Activated naive CD4-positive, alpha-beta T cell treated with anti-CD3 and anti-CD28 coated beads, Interleukin-2, amount 10 ng/mL, durations not matched to agents 7 days and 5 days (primary cell): ENCODE measurements around the gene SETBP1.

Experiments
- CTCF ChIA-PET: fragments of 350-600 bp; sonication (Branson Sonifier 250); formaldehyde crosslinking; loops from one replicate; lab custom pipeline; 2021; ENCODE audit warnings: antibody characterized with exemption; lab: Charles Lee
- DNase-seq: peaks from one replicate; pipeline ENCODE4 v3.0.0-alpha.2; 2020
- H3K27ac Mint-ChIP-seq: one replicate; pipeline ENCODE4 v1.8.0; 2021; ENCODE audit warnings: mild to moderate bottlenecking, moderate library complexity, mixed read lengths
- H3K27me3 Mint-ChIP-seq: one replicate; pipeline ENCODE4 v1.8.0; 2021; ENCODE audit warnings: mild to moderate bottlenecking, mixed read lengths
- H3K36me3 Mint-ChIP-seq: one replicate; pipeline ENCODE4 v1.8.0; 2021; ENCODE audit warnings: mixed read lengths
- H3K4me1 Mint-ChIP-seq: one replicate; pipeline ENCODE4 v1.8.0; 2021; ENCODE audit warnings: mixed read lengths
- H3K4me3 Mint-ChIP-seq: one replicate; pipeline ENCODE4 v1.8.0; 2021; ENCODE audit warnings: mild to moderate bottlenecking, moderate library complexity, mixed read lengths
- H3K9me3 Mint-ChIP-seq: one replicate; pipeline ENCODE4 v1.8.0; 2021; ENCODE audit warnings: mixed read lengths

Gene SETBP1

GRCh38 chr18:44848644-44849335 is 168.1 kb downstream of the SETBP1 start:
- Mint-ChIP-seq H3K4me3 (no peak overlapping the region), H3K9me3 (no peaks in the 10 kb centered on the region), H3K4me1 (no peaks in the 10 kb centered on the region), H3K27ac (no peak overlapping the region), H3K27me3 (peaks cover 24% of the 10 kb centered on the region), H3K36me3 (no peaks in the 10 kb centered on the region)
- no peak for DNase-seq
- CTCF ChIA-PET: no interaction called here

GRCh38 chr18:44849361-44849760 is 168.7 kb downstream of the SETBP1 start:
- Mint-ChIP-seq H3K27me3 (peaks cover 22% of the 10 kb centered on the region), H3K4me3 (no peak overlapping the region), H3K9me3 (no peaks in the 10 kb centered on the region), H3K36me3 (no peaks in the 10 kb centered on the region), H3K4me1 (no peaks in the 10 kb centered on the region), H3K27ac (no peak overlapping the region)
- CTCF ChIA-PET: no interaction called here
- no peak for DNase-seq

GRCh38 chr18:44850001-44850400 is 169.3 kb downstream of the SETBP1 start:
- Mint-ChIP-seq H3K36me3 (no peaks in the 10 kb centered on the region), H3K27me3 (peaks cover 17% of the 10 kb centered on the region), H3K9me3 (no peaks in the 10 kb centered on the region), H3K27ac (no peak overlapping the region), H3K4me1 (no peaks in the 10 kb centered on the region), H3K4me3 (no peak overlapping the region)
- CTCF ChIA-PET: no interaction called here
- DNase-seq: no peak

- CTCF ChIA-PET: interaction anchor here (1.2 kb wide), 1 partner anchor 10 kb away, joined by 4 read pairs; no protein-coding TSS in a partner anchor
- no peak for DNase-seq
- Mint-ChIP-seq H3K27me3 (peaks cover 17% of the 10 kb centered on the region), H3K4me3 (no peak overlapping the region), H3K4me1 (no peaks in the 10 kb centered on the region), H3K9me3 (no peaks in the 10 kb centered on the region), H3K27ac (no peak overlapping the region), H3K36me3 (no peaks in the 10 kb centered on the region)
Measured at GRCh38 chr18:44851856-44852621, 171.4 kb downstream of the SETBP1 start.

- CTCF ChIA-PET: no interaction called here
- H3K27ac Mint-ChIP-seq: no peak overlapping the region
- H3K27me3 Mint-ChIP-seq: peaks cover 12% of the 10 kb centered on the region
Measured at GRCh38 chr18:44852818-44853217, 172.1 kb downstream of the SETBP1 start.

GRCh38 chr18:44853430-44853829 is 172.7 kb downstream of the SETBP1 start:
- no peak for DNase-seq
- H3K4me1 Mint-ChIP-seq: no peaks in the 10 kb centered on the region
- H3K27me3 Mint-ChIP-seq: peaks cover 11% of the 10 kb centered on the region
- CTCF ChIA-PET: no interaction called here
- no peaks in the 10 kb centered on the region for H3K36me3 Mint-ChIP-seq
- H3K4me3 Mint-ChIP-seq: no peak overlapping the region
- no peaks in the 10 kb centered on the region for H3K9me3 Mint-ChIP-seq
- no peak overlapping the region for H3K27ac Mint-ChIP-seq

More at GRCh38 chr18:44852818-44853217, 172.1 kb downstream of the SETBP1 start:
- Mint-ChIP-seq H3K4me3 (no peak overlapping the region), H3K36me3 (no peaks in the 10 kb centered on the region), H3K9me3 (no peaks in the 10 kb centered on the region), H3K4me1 (no peaks in the 10 kb centered on the region)
- DNase-seq: no peak

- Mint-ChIP-seq H3K4me3 (no peak overlapping the region), H3K27me3 (peaks cover 21% of the 10 kb centered on the region), H3K4me1 (no peaks in the 10 kb centered on the region), H3K27ac (no peak overlapping the region), H3K36me3 (no peaks in the 10 kb centered on the region), H3K9me3 (no peaks in the 10 kb centered on the region)
- DNase-seq: no peak
- CTCF ChIA-PET: no interaction called here
Measured at GRCh38 chr18:44855681-44856080, 175.0 kb downstream of the SETBP1 start.

- no peak overlapping the region for H3K27ac Mint-ChIP-seq
- no peaks in the 10 kb centered on the region for H3K9me3 Mint-ChIP-seq
- H3K27me3 Mint-ChIP-seq: peaks cover 21% of the 10 kb centered on the region
- DNase-seq: no peak
- CTCF ChIA-PET: interaction anchor here (0.6 kb wide), 1 partner anchor 419 kb away, joined by 3 read pairs; no protein-coding TSS in a partner anchor
- H3K4me1 Mint-ChIP-seq: no peaks in the 10 kb centered on the region
- H3K36me3 Mint-ChIP-seq: no peaks in the 10 kb centered on the region
- H3K4me3 Mint-ChIP-seq: no peak overlapping the region
Measured at GRCh38 chr18:44856157-44856556, 175.5 kb downstream of the SETBP1 start.

GRCh38 chr18:44857081-44857480 is 176.4 kb downstream of the SETBP1 start:
- H3K4me3 Mint-ChIP-seq: no peak overlapping the region
- H3K4me1 Mint-ChIP-seq: no peaks in the 10 kb centered on the region
- no peaks in the 10 kb centered on the region for H3K9me3 Mint-ChIP-seq
- H3K27ac Mint-ChIP-seq: no peak overlapping the region
- CTCF ChIA-PET: no interaction called here
- no peak for DNase-seq
- H3K27me3 Mint-ChIP-seq: peaks cover 21% of the 10 kb centered on the region
- H3K36me3 Mint-ChIP-seq: no peaks in the 10 kb centered on the region

GRCh38 chr18:44857744-44858491 is 177.2 kb downstream of the SETBP1 start:
- Mint-ChIP-seq H3K36me3 (no peaks in the 10 kb centered on the region), H3K4me3 (no peak overlapping the region), H3K27ac (no peak overlapping the region), H3K4me1 (no peaks in the 10 kb centered on the region), H3K9me3 (no peaks in the 10 kb centered on the region), H3K27me3 (peaks cover 21% of the 10 kb centered on the region)
- DNase-seq: no peak
- CTCF ChIA-PET: no interaction called here

GRCh38 chr18:44859263-44859662 is 178.6 kb downstream of the SETBP1 start:
- H3K9me3 Mint-ChIP-seq: no peaks in the 10 kb centered on the region
- CTCF ChIA-PET: no interaction called here
- DNase-seq: no peak
- H3K4me1 Mint-ChIP-seq: no peaks in the 10 kb centered on the region
- no peak overlapping the region for H3K4me3 Mint-ChIP-seq
- H3K36me3 Mint-ChIP-seq: no peaks in the 10 kb centered on the region
- peaks cover 34% of the 10 kb centered on the region for H3K27me3 Mint-ChIP-seq
- H3K27ac Mint-ChIP-seq: no peak overlapping the region

GRCh38 chr18:44859751-44860439 is 179.2 kb downstream of the SETBP1 start:
- Mint-ChIP-seq H3K27me3 (peaks cover 38% of the 10 kb centered on the region), H3K27ac (no peak overlapping the region), H3K9me3 (no peaks in the 10 kb centered on the region), H3K36me3 (no peaks in the 10 kb centered on the region), H3K4me1 (no peaks in the 10 kb centered on the region), H3K4me3 (no peak overlapping the region)
- no peak for DNase-seq
- CTCF ChIA-PET: no interaction called here

- H3K9me3 Mint-ChIP-seq: no peaks in the 10 kb centered on the region
- no peak overlapping the region for H3K27ac Mint-ChIP-seq
- CTCF ChIA-PET: no interaction called here
- peaks cover 30% of the 10 kb centered on the region for H3K27me3 Mint-ChIP-seq
- no peaks in the 10 kb centered on the region for H3K4me1 Mint-ChIP-seq
- DNase-seq: no peak
- H3K4me3 Mint-ChIP-seq: no peak overlapping the region
- no peaks in the 10 kb centered on the region for H3K36me3 Mint-ChIP-seq
Measured at GRCh38 chr18:44862112-44862511, 181.4 kb downstream of the SETBP1 start.

- no peaks in the 10 kb centered on the region for H3K9me3 Mint-ChIP-seq
- CTCF ChIA-PET: no interaction called here
- no peaks in the 10 kb centered on the region for H3K4me1 Mint-ChIP-seq
- no peak overlapping the region for H3K4me3 Mint-ChIP-seq
- no peak overlapping the region for H3K27ac Mint-ChIP-seq
- H3K36me3 Mint-ChIP-seq: no peaks in the 10 kb centered on the region
- peaks cover 18% of the 10 kb centered on the region for H3K27me3 Mint-ChIP-seq
- no peak for DNase-seq
Measured at GRCh38 chr18:44866103-44866502, 185.4 kb downstream of the SETBP1 start.
